AG09319 (cell line): ENCODE results near the gene CCDC148.
"Not testable (repeated sequence)": the region's sequence is repeated elsewhere in the genome, so short reads cannot be mapped to it uniquely, and the experiment has no call there.

ENCODE experiments used
- DNase-seq: peaks from one replicate; pipeline ENCODE4 v3.0.0-alpha.2; 2010; ENCODE audit warnings: low read depth; ENCODE audit errors: extremely low read depth
- TF ChIP-seq, protein P1 (sequence below): IDR thresholded peaks from 2 replicates; pipeline ENCODE4 v1.5.1; 2011; ENCODE audit warnings: low read depth, mild to moderate bottlenecking, inconsistent platforms, low read length, moderate library complexity

CCDC148 gene

GRCh38 chr2:158357699-158358098 lies 98.9 kb downstream of the CCDC148 start:
- DNase-seq: no peak
- TF ChIP-seq, protein P1, sequence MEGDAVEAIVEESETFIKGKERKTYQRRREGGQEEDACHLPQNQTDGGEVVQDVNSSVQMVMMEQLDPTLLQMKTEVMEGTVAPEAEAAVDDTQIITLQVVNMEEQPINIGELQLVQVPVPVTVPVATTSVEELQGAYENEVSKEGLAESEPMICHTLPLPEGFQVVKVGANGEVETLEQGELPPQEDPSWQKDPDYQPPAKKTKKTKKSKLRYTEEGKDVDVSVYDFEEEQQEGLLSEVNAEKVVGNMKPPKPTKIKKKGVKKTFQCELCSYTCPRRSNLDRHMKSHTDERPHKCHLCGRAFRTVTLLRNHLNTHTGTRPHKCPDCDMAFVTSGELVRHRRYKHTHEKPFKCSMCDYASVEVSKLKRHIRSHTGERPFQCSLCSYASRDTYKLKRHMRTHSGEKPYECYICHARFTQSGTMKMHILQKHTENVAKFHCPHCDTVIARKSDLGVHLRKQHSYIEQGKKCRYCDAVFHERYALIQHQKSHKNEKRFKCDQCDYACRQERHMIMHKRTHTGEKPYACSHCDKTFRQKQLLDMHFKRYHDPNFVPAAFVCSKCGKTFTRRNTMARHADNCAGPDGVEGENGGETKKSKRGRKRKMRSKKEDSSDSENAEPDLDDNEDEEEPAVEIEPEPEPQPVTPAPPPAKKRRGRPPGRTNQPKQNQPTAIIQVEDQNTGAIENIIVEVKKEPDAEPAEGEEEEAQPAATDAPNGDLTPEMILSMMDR: no peak

- no peak for DNase-seq
- TF ChIP-seq, protein P1: no peak
These were observed 99.4 kb downstream of the CCDC148 start for GRCh38 chr2:158357122-158357521.

GRCh38 chr2:158351466-158351816 lies 105.1 kb downstream of the CCDC148 start:
- not testable (repeated sequence) for DNase-seq

GRCh38 chr2:158350751-158351465 lies 105.6 kb downstream of the CCDC148 start:
- not testable (repeated sequence) for DNase-seq

GRCh38 chr2:158346032-158346431 lies 110.5 kb downstream of the CCDC148 start:
- TF ChIP-seq, protein P1: no peak
- DNase-seq: no peak

DNA sequence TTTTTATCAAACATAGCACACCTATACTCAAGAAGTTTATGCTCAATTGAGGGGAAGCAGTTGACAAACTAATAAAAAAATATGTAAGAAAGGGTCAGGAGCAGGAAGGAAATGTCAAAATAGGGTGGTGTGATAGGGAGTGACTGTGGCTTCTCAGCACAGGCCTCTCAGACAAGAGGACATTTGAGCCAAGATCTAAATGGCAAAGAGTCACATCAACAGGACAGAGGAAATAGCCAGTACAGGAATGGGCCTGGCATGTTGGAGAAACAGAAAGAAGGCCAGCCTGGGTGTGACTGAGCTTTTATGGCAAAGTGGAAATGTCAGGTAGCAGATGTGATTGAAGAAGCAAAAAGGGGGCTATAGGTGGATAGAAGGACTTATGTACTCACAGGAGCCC lies 117.0 kb downstream of the CCDC148 start:
- TF ChIP-seq, protein P1: no peak

DNA sequence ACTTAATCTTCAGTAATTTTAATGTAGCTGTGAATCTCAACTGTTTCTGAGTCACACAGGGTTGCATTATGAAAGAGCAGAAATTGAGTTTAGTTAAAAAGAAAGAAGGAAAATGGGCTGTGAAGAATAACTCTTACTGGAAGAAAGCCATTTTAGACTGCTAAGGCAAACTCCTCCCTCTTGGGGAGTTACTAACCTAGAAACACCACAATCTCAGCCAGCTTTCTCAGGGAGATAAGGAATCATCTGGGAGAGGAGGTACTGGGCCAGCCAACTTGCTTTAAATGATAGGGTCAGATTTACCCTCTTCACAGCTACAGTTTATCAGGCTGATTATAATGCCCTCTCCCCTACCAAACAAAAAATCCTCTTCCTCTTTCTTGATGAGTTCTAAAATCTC lies 119.5 kb downstream of the CCDC148 start:
- no peak for DNase-seq
- TF ChIP-seq, protein P1: no peak

More for the DNA sequence above, 117.0 kb downstream of the CCDC148 start:
- DNase-seq: no peak

- DNase-seq: not testable (repeated sequence)
These were observed 124.8 kb downstream of the CCDC148 start for GRCh38 chr2:158331799-158332198.

- TF ChIP-seq, protein P1: no peak
- no peak for DNase-seq
These were observed 130.7 kb downstream of the CCDC148 start for GRCh38 chr2:158325782-158326340.
